ENCODE measurements around the gene FBXO8.
A peak's percentile ranks its signal among the peaks of the same experiment; 100 is the strongest.

Gene FBXO8

DNA sequence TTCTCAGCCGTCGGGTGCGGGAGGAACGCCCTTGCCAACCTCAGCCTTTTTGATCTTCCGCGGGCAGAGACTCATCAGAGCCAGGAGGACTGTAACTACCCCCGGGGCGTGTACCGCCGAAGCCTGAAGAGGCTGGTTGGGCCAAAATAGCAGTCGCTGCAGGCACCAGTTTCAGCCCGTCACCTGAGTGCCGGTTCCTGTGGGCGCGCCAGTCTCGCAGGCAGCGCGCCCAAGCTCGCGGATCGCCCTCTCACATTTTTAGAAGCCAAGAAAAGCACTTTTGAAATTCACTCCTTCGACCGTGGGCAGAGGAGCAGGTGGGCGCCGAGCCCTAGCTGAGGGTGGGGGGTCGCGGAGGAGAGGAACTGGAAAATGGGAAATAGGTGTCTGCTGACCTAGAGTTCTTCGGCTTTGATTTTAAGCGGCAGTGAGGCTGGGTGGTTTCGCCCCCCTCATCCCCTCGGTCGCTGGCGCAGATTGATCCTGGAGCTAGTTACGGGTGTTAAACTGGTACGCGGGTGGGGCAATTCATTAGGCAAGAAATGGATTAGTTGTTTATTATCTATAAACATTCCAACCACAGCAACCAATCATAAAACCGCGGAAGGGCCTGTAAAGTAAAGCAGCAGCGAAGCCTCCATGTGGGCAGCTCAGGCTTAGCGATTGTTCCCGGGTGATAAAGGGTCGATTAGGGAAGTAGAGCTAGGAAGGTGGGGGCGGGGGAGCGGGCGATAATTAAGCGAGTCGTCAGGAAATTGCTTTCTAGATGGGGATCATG, 69.2 kb downstream of the FBXO8 start:
- H3K9me3 ChIP-seq (ENCODE audit: severe bottlenecking) = no peaks in the 10 kb centered on the region
- H3K36me3 ChIP-seq (ENCODE audit: low read depth) = no peaks in the 10 kb centered on the region
- peak overlapping the region; percentile 9 for H3K4me3 ChIP-seq (ENCODE audit: severe bottlenecking)
- DNase-seq (ENCODE audit: low spot score) = no peak
- ATAC-seq (ENCODE audit: low read depth) = 0 out of 3 replicates have a peak, but pooled peaks have one; percentile 17
- H3K27ac ChIP-seq (ENCODE audit: poor library complexity, severe bottlenecking) = no peak overlapping the region
- peaks cover 58% of the 10 kb centered on the region for H3K27me3 ChIP-seq (ENCODE audit: insufficient read depth, poor library complexity, severe bottlenecking)
- TF ChIP-seq, protein P1, sequence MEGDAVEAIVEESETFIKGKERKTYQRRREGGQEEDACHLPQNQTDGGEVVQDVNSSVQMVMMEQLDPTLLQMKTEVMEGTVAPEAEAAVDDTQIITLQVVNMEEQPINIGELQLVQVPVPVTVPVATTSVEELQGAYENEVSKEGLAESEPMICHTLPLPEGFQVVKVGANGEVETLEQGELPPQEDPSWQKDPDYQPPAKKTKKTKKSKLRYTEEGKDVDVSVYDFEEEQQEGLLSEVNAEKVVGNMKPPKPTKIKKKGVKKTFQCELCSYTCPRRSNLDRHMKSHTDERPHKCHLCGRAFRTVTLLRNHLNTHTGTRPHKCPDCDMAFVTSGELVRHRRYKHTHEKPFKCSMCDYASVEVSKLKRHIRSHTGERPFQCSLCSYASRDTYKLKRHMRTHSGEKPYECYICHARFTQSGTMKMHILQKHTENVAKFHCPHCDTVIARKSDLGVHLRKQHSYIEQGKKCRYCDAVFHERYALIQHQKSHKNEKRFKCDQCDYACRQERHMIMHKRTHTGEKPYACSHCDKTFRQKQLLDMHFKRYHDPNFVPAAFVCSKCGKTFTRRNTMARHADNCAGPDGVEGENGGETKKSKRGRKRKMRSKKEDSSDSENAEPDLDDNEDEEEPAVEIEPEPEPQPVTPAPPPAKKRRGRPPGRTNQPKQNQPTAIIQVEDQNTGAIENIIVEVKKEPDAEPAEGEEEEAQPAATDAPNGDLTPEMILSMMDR (IDR thresholded peaks at IDR 0.05; ENCODE audit: poor library complexity, severe bottlenecking) = no peak
- no peaks in the 10 kb centered on the region for H3K4me1 ChIP-seq (ENCODE audit: insufficient read depth, poor library complexity, severe bottlenecking)

DNA sequence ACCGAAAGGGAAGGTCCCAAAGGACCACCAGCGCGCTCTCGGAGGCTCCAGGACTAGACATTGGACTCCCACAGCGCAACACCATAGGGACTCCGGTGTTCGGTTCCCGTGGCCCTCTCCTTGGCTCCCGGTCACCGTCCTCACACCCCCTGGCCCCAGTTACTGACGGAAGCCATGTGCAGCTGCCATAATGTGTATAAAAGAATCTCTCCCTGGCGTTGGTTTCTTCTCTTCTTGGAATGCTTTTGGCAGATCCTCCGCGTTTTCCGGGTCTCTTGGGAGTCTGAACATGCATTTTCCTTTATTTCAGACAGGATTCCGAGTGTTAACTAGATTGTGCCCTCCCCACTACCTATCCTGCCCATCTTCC, 69.8 kb downstream of the FBXO8 start:
- ATAC-seq (ENCODE audit: low read depth) = no peak
- Histone ChIP-seq H3K27me3 (ENCODE audit: insufficient read depth, poor library complexity, severe bottlenecking) (peaks cover 53% of the 10 kb centered on the region), H3K4me1 (ENCODE audit: insufficient read depth, poor library complexity, severe bottlenecking) (no peaks in the 10 kb centered on the region)

DNA sequence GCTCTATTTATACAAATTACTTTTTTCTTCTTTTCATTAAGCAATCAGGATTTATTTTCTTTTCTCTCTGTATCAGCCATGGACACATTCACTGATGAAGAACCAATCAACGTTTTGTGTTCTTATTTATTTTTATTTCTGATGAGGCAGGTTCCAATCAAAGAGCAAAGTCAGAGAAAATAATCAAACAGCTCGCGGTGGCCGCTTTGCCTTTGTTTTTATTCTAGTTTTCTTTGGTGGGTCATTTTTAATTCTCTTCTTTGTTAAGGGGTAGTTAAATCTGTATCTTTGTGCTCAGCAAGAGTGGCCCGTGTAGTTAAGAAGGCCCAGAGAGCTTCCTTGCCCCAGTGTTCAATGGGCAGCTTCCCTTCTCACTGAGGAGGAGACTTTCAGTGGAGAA, 71.4 kb downstream of the FBXO8 start:
- H3K27me3 ChIP-seq (ENCODE audit: insufficient read depth, poor library complexity, severe bottlenecking) = peaks cover 36% of the 10 kb centered on the region
- H3K4me1 ChIP-seq (ENCODE audit: insufficient read depth, poor library complexity, severe bottlenecking) = no peaks in the 10 kb centered on the region
- no peak overlapping the region for H3K27ac ChIP-seq (ENCODE audit: poor library complexity, severe bottlenecking)
- no peaks in the 10 kb centered on the region for H3K36me3 ChIP-seq (ENCODE audit: low read depth)
- DNase-seq (ENCODE audit: low spot score) (no peak), ATAC-seq (ENCODE audit: low read depth) (no peak)
- H3K9me3 ChIP-seq (ENCODE audit: severe bottlenecking) = no peaks in the 10 kb centered on the region
- H3K4me3 ChIP-seq (ENCODE audit: severe bottlenecking) = no peak overlapping the region
- TF ChIP-seq, protein P1 (IDR thresholded peaks at IDR 0.05; ENCODE audit: poor library complexity, severe bottlenecking) = no peak

More for the DNA sequence above, 69.8 kb downstream of the FBXO8 start:
- Histone ChIP-seq H3K27ac (ENCODE audit: poor library complexity, severe bottlenecking) (no peak overlapping the region), H3K9me3 (ENCODE audit: severe bottlenecking) (no peaks in the 10 kb centered on the region), H3K4me3 (ENCODE audit: severe bottlenecking) (no peak overlapping the region), H3K36me3 (ENCODE audit: low read depth) (no peaks in the 10 kb centered on the region)
- no peak for DNase-seq (ENCODE audit: low spot score)
- TF ChIP-seq, protein P1 (IDR thresholded peaks at IDR 0.05; ENCODE audit: poor library complexity, severe bottlenecking) = no peak

DNA sequence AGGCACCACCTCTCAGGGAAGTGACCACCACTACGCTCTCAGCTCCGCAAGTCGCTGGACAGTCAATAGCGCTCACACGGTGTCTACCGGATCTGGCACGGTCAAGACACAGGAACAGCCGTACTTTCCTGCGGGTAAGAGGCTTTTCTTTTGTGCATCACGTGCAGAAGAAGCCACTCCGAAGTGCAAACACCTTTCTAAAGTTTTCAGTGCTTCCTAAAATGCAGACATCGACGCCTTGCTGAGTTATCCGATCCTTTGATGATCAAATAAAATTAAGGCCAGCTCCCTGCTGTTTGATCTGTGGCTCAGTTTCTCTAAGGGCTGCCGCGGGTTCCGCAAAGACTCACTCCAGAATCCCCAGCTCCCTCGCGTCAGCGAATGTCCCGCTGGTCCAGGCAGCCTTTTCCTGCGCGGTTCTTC, 71.8 kb downstream of the FBXO8 start:
- Histone ChIP-seq H3K4me1 (ENCODE audit: insufficient read depth, poor library complexity, severe bottlenecking) (no peaks in the 10 kb centered on the region), H3K27me3 (ENCODE audit: insufficient read depth, poor library complexity, severe bottlenecking) (peaks cover 32% of the 10 kb centered on the region), H3K27ac (ENCODE audit: poor library complexity, severe bottlenecking) (no peak overlapping the region), H3K36me3 (ENCODE audit: low read depth) (no peaks in the 10 kb centered on the region), H3K9me3 (ENCODE audit: severe bottlenecking) (no peaks in the 10 kb centered on the region), H3K4me3 (ENCODE audit: severe bottlenecking) (no peak overlapping the region)
- no peak for DNase-seq (ENCODE audit: low spot score)
- TF ChIP-seq, protein P1 (IDR thresholded peaks at IDR 0.05; ENCODE audit: poor library complexity, severe bottlenecking) = no peak
- ATAC-seq (ENCODE audit: low read depth) = peak; percentile 10; the same call in 1 of the 3 replicates

DNA sequence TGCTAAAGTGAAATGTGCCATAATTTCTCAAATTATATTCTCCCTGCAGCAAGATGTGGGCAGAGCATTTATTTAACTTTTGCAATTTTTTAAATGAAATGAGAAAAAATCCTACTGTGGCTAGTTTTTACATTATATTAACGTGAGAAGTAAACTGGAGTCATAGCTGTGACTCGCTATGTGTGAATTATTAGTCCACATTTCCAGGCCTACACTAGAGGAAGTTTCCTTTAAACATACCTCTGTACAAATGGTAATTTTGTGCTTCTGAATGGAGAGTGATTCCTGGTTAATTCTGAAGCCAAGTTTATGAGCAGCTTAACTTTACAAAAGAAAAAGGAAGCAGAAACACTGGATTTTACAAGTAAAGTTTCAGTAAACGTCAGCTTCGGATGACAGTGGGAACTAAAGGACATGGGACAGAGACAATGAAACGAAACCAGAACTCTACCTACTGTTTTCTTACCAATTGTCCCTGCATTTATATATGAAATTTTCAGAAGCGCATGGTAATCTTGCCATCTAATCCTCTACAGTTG, 72.4 kb downstream of the FBXO8 start:
- Histone ChIP-seq H3K4me3 (ENCODE audit: severe bottlenecking) (no peak overlapping the region), H3K27me3 (ENCODE audit: insufficient read depth, poor library complexity, severe bottlenecking) (peaks cover 26% of the 10 kb centered on the region), H3K27ac (ENCODE audit: poor library complexity, severe bottlenecking) (no peak overlapping the region)

More for the DNA sequence above, 72.4 kb downstream of the FBXO8 start:
- TF ChIP-seq, protein P1 (IDR thresholded peaks at IDR 0.05; ENCODE audit: poor library complexity, severe bottlenecking) = no peak
- no peaks in the 10 kb centered on the region for H3K36me3 ChIP-seq (ENCODE audit: low read depth)
- no peaks in the 10 kb centered on the region for H3K9me3 ChIP-seq (ENCODE audit: severe bottlenecking)
- ATAC-seq (ENCODE audit: low read depth) = peak; percentile 76
- H3K4me1 ChIP-seq (ENCODE audit: insufficient read depth, poor library complexity, severe bottlenecking) = no peaks in the 10 kb centered on the region
- no peak for DNase-seq (ENCODE audit: low spot score)
